ENCODE data around the gene CHI3L2.
"Not testable (repeated sequence)": the region's sequence is repeated elsewhere in the genome, so short reads cannot be mapped to it uniquely, and the experiment has no call there.

CHI3L2 gene

DNA sequence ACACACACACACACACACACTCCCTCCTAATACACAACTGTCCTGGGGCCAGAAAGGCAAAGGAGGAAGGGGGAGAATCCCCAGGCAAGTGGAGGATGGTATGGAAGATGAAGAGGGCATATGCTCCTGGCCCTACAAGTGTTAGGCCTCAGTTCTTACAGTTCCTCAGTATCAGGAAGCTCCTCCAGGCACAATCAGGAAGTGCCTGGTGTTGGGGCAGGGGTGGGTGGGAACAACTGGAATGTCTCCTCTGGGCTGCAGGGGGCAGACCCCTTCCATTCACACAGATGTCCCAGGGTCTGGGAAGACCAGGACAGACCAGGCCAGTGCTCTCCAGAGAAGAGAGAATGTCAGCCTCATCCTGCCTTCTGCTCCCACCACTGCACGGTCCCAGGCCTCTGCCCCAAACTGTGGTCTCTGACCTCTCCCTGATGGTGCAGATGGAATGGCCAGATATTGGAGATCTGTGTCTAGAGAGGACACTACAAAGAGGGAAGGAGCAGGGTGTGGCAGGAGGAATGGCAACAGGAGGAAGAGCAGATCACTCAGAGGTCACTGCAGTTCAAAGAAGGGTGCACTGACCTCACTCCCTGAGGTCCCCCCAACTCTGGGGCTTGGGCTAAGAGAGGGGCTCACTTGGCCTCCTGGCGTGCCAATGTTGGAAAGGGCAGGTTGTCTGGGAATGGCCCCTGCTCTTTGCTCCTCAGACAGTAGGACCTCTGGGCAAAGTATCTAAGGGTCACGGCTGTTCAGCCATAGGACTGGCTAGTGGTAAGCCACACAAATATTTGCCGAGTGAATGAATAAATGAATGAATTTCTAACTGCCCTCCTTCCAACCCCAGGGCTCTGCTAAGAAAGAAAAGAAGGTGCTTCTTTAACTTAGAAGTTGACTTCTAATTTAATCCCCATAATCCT is 24.5 kb upstream of the CHI3L2 start:
- DNase-seq: no peak

DNA sequence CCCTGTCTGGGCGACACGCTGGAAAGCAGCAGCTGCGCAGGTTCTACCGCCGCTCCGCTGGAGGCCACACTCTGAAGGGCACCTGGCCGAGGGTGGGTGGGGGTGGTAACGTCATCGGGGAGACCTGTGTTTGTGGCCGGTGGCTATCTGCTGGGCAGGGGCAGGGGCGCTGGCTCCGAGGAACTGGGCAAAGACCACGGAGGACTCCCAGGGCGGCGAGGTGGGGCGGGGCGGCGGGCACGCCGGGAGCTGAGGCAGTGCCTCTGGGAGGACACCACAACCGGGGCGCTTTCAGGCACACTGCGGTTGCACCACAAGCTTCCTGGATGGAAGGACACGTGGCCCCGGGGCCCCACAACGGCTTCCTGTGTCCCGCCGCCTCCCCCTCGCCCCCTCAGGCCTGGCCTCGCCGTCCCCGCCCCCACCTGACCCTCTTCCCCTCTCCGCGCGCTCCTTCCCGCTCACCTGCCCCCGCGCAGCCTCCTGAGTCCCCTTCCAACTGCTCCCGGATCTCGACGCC is 23.8 kb upstream of the CHI3L2 start:
- DNase-seq: peak; percentile 89

- peak; percentile 84 for DNase-seq
These were observed 23.1 kb upstream of the CHI3L2 start for GRCh38 chr1:111204201-111204982.

DNA sequence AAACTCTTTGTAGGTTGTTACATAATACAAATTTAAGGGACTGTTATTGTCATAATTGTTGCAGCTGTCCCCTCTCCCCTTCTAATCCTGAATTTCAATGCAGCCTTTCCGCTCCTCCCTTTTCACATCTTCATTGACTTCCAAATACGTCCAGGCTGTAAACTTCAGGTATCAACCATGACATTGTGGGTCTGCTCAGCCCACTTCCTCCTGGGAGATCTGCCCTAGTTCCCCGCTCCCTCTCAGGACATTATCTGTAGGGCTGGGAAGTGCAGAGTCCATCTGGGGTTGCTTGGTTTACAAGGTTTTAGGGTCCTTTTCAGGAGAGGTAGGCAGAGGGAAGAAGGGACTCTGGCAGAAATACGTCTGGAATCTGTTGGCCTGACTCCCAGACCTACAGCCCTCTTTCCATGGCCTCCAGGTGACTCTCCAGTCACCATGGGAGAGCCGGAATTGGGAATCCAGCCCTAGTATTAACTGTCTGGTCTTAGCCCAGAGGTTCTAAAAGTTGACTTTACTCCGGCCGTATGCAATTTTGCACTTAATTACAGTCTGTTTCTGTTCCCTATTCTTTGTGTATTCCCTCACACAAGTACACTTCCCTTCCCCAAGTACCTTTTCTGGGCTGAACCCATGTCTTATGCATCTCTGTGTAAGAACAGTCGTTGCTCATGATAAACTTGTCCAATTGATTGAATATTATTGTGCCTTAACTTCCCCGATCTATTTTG is 22.4 kb upstream of the CHI3L2 start:
- DNase-seq: no peak

GRCh38 chr1:111205714-111206050 is 21.8 kb upstream of the CHI3L2 start:
- DNase-seq: no peak

- DNase-seq: no peak
These were observed 18.6 kb upstream of the CHI3L2 start for GRCh38 chr1:111208921-111209320.

- DNase-seq: no peak
These were observed 17.9 kb upstream of the CHI3L2 start for GRCh38 chr1:111209622-111210021.

DNA sequence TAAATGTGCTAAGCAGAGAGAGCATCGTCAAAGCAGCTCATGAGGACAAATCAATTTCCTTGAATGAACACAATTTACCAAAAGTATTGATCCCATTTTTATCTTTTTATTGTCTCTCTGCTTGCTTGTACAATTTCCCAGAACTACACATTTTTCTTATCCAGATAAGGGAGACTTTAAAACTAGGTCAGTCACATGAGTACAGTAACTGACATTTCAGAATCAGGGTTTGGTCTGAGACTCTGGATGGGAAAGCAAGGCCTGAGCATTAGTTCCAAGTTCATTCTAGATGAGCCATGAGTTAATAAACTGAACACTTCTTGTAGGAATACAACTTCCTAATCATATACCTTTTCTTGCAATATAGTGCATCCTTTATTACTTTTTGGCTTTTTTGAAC is 15.6 kb upstream of the CHI3L2 start:
- DNase-seq: no peak

GRCh38 chr1:111212634-111213335 is 14.7 kb upstream of the CHI3L2 start:
- DNase-seq: no peak

GRCh38 chr1:111213412-111213811 is 14.1 kb upstream of the CHI3L2 start:
- DNase-seq: no peak

GRCh38 chr1:111214074-111214801 is 13.3 kb upstream of the CHI3L2 start:
- no peak for DNase-seq

DNA sequence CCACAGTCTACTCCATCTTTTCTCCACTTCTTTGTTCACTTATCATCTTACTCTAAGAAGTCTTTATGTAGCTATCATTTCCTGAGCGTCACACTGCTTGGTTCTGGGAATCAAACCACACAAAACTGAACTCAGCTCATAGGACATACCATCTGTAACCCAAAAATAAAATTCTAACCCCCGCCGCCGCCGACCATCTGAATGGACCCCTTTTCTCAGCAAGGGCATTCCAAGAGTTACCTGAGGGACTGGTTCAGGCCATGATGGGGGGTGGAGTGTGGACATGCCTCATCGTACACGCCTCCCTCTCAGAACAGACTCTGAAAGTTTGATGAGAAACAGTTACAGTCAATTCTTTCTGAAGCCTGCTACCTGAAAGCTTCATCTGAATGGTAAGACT is 12.6 kb upstream of the CHI3L2 start:
- DNase-seq: peak; percentile 50

- not testable (repeated sequence) for DNase-seq
These were observed 12.2 kb upstream of the CHI3L2 start for GRCh38 chr1:111215285-111215684.

DNA sequence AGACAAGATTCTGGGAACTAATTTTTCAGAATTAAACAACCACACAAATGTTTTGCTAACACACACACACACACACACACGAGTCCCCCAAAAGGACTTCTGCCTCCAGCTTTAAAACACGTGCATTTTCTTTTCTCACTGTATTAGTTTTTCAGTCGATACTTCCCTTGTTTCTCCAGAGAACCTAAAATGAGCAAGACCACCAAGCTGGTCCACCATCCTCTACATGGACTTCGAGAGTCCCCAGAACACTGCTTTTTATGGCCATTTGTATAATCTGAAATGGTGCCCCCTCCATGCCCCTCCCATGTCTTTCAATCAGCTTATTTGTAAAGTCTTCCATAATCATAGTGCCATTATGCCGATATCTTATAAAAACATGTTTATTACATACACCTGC is 10.8 kb upstream of the CHI3L2 start:
- DNase-seq: no peak

GRCh38 chr1:111217183-111217910 is 10.2 kb upstream of the CHI3L2 start:
- no peak for DNase-seq

- DNase-seq: no peak
These were observed 8.6 kb upstream of the CHI3L2 start for GRCh38 chr1:111218701-111219556.

DNA sequence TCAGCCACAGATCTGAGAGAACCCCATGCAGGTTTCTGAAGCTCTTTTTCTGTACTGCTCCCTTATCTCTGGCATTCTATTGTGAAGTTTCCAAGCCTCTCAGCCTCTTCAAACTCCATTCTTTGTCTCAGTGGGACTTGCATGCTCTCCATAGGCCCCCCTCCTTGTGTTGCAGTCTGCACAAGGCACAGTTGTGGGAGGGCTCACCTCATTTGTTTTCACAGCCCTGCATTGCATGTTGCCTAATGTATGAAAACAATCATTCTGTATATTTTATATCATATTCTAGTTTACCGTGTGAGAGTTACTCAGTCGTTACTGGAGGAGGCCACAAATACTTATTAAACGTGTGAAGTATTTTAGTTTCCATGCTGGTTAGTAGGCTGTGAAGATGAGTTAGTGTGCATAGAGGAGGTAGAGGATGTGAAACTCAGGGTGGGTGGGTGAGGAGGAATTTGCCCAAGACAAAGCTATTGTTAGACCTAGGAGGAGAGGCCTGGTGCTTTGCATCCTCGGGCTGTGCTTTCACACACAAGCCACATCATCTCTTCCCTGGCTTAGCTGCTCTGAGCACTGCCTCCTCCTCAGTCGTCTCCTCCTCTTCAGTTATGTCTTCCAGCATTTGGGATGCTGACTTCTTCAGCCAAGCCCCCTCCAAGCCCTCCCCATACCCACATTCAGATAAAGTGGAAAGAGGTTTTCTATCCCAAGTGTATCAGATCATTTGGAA is 7.8 kb upstream of the CHI3L2 start:
- no peak for DNase-seq

DNA sequence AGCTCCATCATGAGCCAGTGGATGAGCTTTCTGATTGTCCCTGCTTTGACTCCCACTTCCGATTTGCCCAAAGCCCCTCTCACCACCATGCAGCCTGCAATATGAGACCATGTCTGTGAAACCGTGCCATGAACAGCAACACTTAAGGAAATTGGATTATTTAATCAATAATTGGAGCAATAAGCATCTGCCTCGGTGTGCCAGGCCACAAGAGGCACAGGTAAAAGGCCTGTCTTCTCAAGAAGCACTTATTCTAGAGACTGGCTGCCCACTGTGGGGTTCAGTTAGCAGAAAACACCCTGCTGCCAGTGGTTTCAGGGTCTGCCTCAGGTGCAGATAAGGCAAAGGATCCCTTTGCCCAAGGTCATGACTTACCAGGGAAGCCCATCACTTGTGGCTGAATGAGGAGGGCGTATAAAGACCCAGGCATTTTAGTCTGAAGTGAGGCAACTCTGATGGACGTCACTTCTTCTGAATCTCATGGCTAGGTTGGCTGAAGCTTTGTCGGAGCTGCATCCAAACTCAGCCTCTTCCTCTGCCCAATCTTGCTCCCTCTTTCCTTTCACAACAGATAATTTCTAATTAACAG is 7.1 kb upstream of the CHI3L2 start:
- no peak for DNase-seq

DNA sequence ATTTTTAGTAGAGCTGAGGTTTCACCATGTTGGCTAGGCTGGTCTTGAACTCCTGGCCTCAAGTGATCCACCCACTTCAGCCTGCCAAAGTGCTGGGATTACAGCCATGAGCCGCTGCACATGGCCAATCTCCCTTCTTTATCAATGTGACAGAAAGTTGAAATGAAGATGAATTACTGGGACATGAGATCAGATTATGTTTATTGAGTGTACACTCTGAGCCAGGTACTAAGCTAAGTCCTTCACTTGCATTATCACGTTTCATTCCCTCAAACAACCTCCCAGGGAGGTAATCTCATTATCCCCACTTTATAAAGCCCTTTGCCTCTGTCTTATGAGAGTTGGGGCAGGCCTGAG is 6.3 kb upstream of the CHI3L2 start:
- DNase-seq: no peak
